H1 (cell line): Measurements from ENCODE around the gene REPS2. TPM values are rescaled to one million over a fixed set of nuclear protein-coding genes. Genes with fewer than 3 reads are reported as not detected.

Source experiments
- ASH2L ChIP-seq: fragments of 200-600, 300-600 bp; sonication (generic); IDR thresholded peaks from one replicate; pipeline ENCODE4 v1.7.1; 2017; ENCODE audit warnings: low read length
- PHF8 ChIP-seq: fragments of 200-600 bp; sonication (generic); conservative IDR thresholded peaks from 2 replicates; pipeline ENCODE4 v1.7.1; 2012; ENCODE audit warnings: low read depth, mild to moderate bottlenecking, inconsistent platforms, low read length, moderate library complexity
- RNF2 ChIP-seq: fragments of 200-900, 300-1000 bp; sonication (generic); IDR thresholded peaks from 2 replicates; pipeline ENCODE4 v1.7.1; 2016; ENCODE audit warnings: borderline replicate concordance, low read depth, mild to moderate bottlenecking, antibody characterized with exemption, low read length; ENCODE audit not compliant: poor library complexity, severe bottlenecking; ENCODE audit errors: missing control alignments
- polyA plus RNA-seq, 7 experiments: library from polyadenylated mRNA; depleted of rRNA in 3 of 7; stranded (reverse) in 5 of 7; unstranded in 2 of 7; fragments of >200 nt in 5 of 7; fragments of 200-250 nt in 2 of 7; gene quantifications; 1 replicate in 5 of 7; 2 replicates in 1 of 7; 4 replicates in 1 of 7; pipeline versions ENCODE4 v1.2.1 to v1.2.3, GENCODE V29; 2011 to 2013; ENCODE audit warnings: missing spikeins in 2 of 7, mixed read lengths in 2 of 7
- total RNA-seq: library from RNA; stranded (reverse); fragmentation: NEBNext Ultra II Directional; extraction: Animal tissue kit (Norgen Biotek cat#: 25700); gene quantifications from 2 replicates; pipeline ENCODE4 v1.2.1, GENCODE V29; 2021

Gene REPS2
- total and polyA plus RNA-seq, 2 of the 8 experiments (the other 6 are each of a cell fraction or from before 2014, with no cell fraction given): 0.79 to 4.3 TPM

GRCh38 chrX:17039826-17040225 lies 93.4 kb downstream of the REPS2 start (continued):
- TF ChIP-seq RNF2: no peak
- TF ChIP-seq ASH2L: no peak
- TF ChIP-seq PHF8: no peak
